Stromal cell of bone marrow (primary cell): Measurements from ENCODE around the gene MT4.
A peak's percentile ranks its signal among the peaks of the same experiment; 100 is the strongest.
"Not testable (repeated sequence)": the region's sequence is repeated elsewhere in the genome, so short reads cannot be mapped to it uniquely, and the experiment has no call there.

ENCODE experiments used
- DNase-seq: peaks from one replicate; pipeline ENCODE4 v3.0.0-alpha.2; 2012; ENCODE audit warnings: low read depth

The MT4 gene

GRCh38 chr16:56559109-56559508 lies 5.8 kb upstream of the MT4 start:
- DNase-seq = no peak

GRCh38 chr16:56560447-56560846 lies 4.4 kb upstream of the MT4 start:
- DNase-seq = no peak

- no peak for DNase-seq
Observed at GRCh38 chr16:56561126-56561525, 3.7 kb upstream of the MT4 start.

- DNase-seq = no peak
Observed at GRCh38 chr16:56569971-56570370, 5.1 kb downstream of the MT4 start.

GRCh38 chr16:56571525-56571924 lies 6.7 kb downstream of the MT4 start:
- DNase-seq = no peak

- DNase-seq = no peak
Observed at GRCh38 chr16:56574625-56575024, 9.8 kb downstream of the MT4 start.

- peak; percentile 20 for DNase-seq
Observed at GRCh38 chr16:56576585-56577299, 11.9 kb downstream of the MT4 start.

GRCh38 chr16:56577300-56577625 lies 12.4 kb downstream of the MT4 start:
- no peak for DNase-seq

- no peak for DNase-seq
Observed at GRCh38 chr16:56580391-56581048, 15.6 kb downstream of the MT4 start.

GRCh38 chr16:56582911-56583310 lies 18.0 kb downstream of the MT4 start:
- not testable (repeated sequence) for DNase-seq

- no peak for DNase-seq
Observed at GRCh38 chr16:56583351-56584168, 18.7 kb downstream of the MT4 start.

- no peak for DNase-seq
Observed at GRCh38 chr16:56584276-56584675, 19.4 kb downstream of the MT4 start.

- no peak for DNase-seq
Observed at GRCh38 chr16:56588781-56589140, 23.9 kb downstream of the MT4 start.

GRCh38 chr16:56589141-56590039 lies 24.5 kb downstream of the MT4 start, which contains the start of gene MT3:
TSS of gene MT3 (plus strand) at chr16:56589528. CDS start at chr16:56589591, 63 bp downstream.
- DNase-seq = no peak

GRCh38 chr16:56591377-56592060 lies 26.6 kb downstream of the MT4 start:
- DNase-seq = no peak

- DNase-seq = no peak
Observed at GRCh38 chr16:56593573-56594291, 28.9 kb downstream of the MT4 start.

- DNase-seq = no peak
Observed at GRCh38 chr16:56594292-56594619, 29.4 kb downstream of the MT4 start.

GRCh38 chr16:56600398-56600999 lies 35.6 kb downstream of the MT4 start:
- peak; percentile 47 for DNase-seq

- no peak for DNase-seq
Observed at GRCh38 chr16:56601325-56601724, 36.5 kb downstream of the MT4 start.

- DNase-seq = no peak
Observed at GRCh38 chr16:56603589-56603988, 38.7 kb downstream of the MT4 start.
